ENCODE results near the gene TREX2. TPM values are rescaled to one million over a fixed set of nuclear protein-coding genes. Genes with fewer than 3 reads are reported as not detected.

The TREX2 gene
- total and polyA plus RNA-seq, 2 of the 8 experiments (the other 6 are each of a cell fraction or from before 2014, with no cell fraction given): 0.71 to 0.80 TPM

DNA sequence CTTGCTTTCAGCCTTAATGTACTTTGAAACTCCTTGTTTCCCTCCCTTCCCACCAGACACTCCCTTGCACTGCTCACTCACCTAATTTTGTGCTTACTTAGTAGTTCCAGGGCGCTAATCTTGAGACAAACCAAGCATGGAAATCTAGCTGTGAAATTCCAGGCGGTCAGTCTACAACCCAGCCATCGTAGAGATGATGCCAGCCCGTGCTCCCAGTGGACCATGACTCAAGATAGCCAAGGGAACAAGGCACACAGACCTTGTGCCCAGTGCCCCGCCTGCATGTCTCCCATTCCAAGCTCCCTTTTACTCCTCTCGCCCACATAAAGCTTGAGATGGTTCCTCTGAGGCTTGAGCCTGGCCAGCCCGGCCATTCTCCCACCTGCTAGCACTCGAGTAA, 11.1 kb downstream of the TREX2 start:
- no peaks in the 10 kb centered on the region for H4K20me1 ChIP-seq (replicated peaks in 1 of 2; ENCODE audit: control insufficient read depth in 1 of 2, insufficient read depth in 2 of 2, low read length in 2 of 2)
- no peak overlapping the region for H3K18ac ChIP-seq (ENCODE audit: extremely low read depth, low read length)
- H3K36me3 ChIP-seq (ENCODE audit: control insufficient read depth in 2 of 4, insufficient read depth in 4 of 4, low read length in 3 of 4): no peaks in the 10 kb centered on the region
- no peak overlapping the region for H4K91ac ChIP-seq (replicated peaks; ENCODE audit: insufficient read length, low read length)
- CTCF ChIA-PET (ENCODE audit: partially characterized antibody): interaction anchor here (1.0 to 1.5 kb wide), 3 partner anchors 11 to 18 kb away, joined by 3 to 4 read pairs (median 3); no protein-coding TSS in a partner anchor
- H3K23me2 ChIP-seq (ENCODE audit: low read depth, low read length): no peaks in the 10 kb centered on the region
- no peak overlapping the region for H3K4me3 ChIP-seq (ENCODE audit: extremely low read depth in 1 of 4, insufficient read depth in 2 of 4, low read depth in 3 of 4, low read length in 4 of 4)
- DNase-seq (ENCODE audit: low read depth in 1 of 2, low spot score in 2 of 2) (no peak), FAIRE-seq (no peak)
- H2BK5ac ChIP-seq (ENCODE audit: low read depth, low read length): no peak overlapping the region
- 80% methylated on average over 6 of the region's 8 CpGs; no CpG with 5 or more reads in 1 of the 2 experiments for WGBS, 2 experiments (ENCODE audit: extremely low coverage in 1 of 2, insufficient coverage in 1 of 2, insufficient read length in 1 of 2, insufficient replicate concordance in 2 of 2, low coverage in 1 of 2, low lambda C conversion rate in 2 of 2, missing lambda C conversion rate in 1 of 2)
- no peak overlapping the region for H3K4me2 ChIP-seq (ENCODE audit: insufficient read depth in 1 of 2, low read depth in 2 of 2, low read length in 2 of 2)
- H3K56ac ChIP-seq (replicated peaks; ENCODE audit: insufficient read length, low read depth, low read length): no peak overlapping the region
- no peak overlapping the region for H4K8ac ChIP-seq (ENCODE audit: extremely low read depth, insufficient read depth, low read length)
- no peaks in the 10 kb centered on the region for H3K27me3 ChIP-seq (replicated peaks in 1 of 4; ENCODE audit: control insufficient read depth in 3 of 4, extremely low read depth in 1 of 4, insufficient read depth in 3 of 4, low read length in 3 of 4)
- no peak overlapping the region for H3K23ac ChIP-seq (ENCODE audit: insufficient read length)
- TF ChIP-seq SAP30 (IDR thresholded peaks at IDR 0.05; ENCODE audit: insufficient read depth, insufficient replicate concordance, low read length) (no peak), HDAC6 (IDR thresholded peaks at IDR 0.05; ENCODE audit: low read depth, low read length) (no peak), SP4 (IDR thresholded peaks at IDR 0.05; ENCODE audit: low read length) (no peak)
- TF ChIP-seq, protein P1, sequence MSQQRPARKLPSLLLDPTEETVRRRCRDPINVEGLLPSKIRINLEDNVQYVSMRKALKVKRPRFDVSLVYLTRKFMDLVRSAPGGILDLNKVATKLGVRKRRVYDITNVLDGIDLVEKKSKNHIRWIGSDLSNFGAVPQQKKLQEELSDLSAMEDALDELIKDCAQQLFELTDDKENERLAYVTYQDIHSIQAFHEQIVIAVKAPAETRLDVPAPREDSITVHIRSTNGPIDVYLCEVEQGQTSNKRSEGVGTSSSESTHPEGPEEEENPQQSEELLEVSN (IDR thresholded peaks at IDR 0.05): no peak
- TF ChIP-seq, protein P2, sequence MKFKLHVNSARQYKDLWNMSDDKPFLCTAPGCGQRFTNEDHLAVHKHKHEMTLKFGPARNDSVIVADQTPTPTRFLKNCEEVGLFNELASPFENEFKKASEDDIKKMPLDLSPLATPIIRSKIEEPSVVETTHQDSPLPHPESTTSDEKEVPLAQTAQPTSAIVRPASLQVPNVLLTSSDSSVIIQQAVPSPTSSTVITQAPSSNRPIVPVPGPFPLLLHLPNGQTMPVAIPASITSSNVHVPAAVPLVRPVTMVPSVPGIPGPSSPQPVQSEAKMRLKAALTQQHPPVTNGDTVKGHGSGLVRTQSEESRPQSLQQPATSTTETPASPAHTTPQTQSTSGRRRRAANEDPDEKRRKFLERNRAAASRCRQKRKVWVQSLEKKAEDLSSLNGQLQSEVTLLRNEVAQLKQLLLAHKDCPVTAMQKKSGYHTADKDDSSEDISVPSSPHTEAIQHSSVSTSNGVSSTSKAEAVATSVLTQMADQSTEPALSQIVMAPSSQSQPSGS (IDR thresholded peaks at IDR 0.05; ENCODE audit: low read length): no peak
- H3K14ac ChIP-seq (ENCODE audit: insufficient read length): no peak overlapping the region
- no peak overlapping the region for H2BK20ac ChIP-seq (ENCODE audit: low read length)
- H3K9ac ChIP-seq (replicated peaks in 1 of 4; ENCODE audit: extremely low read depth in 1 of 4, low read depth in 3 of 4, low read length in 3 of 4): no peak overlapping the region
- no peak overlapping the region for H2BK12ac ChIP-seq (ENCODE audit: low read depth, low read length)
- no peak overlapping the region for H2AFZ ChIP-seq (ENCODE audit: low read length)
- POLR2A ChIA-PET (ENCODE audit: partially characterized antibody): interaction anchor here (2.0 kb wide), 1 partner anchor 9 kb away, joined by 6 read pairs; no protein-coding TSS in a partner anchor
- no peak overlapping the region for H2BK15ac ChIP-seq (ENCODE audit: low read length)
- no peak overlapping the region for H2BK120ac ChIP-seq (replicated peaks; ENCODE audit: low read depth, low read length)
- H4K5ac ChIP-seq (ENCODE audit: insufficient read length, low read depth, low read length): no peak overlapping the region
- no peaks in the 10 kb centered on the region for H3K79me1 ChIP-seq (ENCODE audit: low read depth, low read length)
- H2AK5ac ChIP-seq (ENCODE audit: low read depth, low read length): no peak overlapping the region
- H3K9me3 ChIP-seq (ENCODE audit: insufficient read depth in 2 of 2, low read depth in 1 of 2, low read length in 1 of 2): no peaks in the 10 kb centered on the region
- H3K4ac ChIP-seq (replicated peaks; ENCODE audit: insufficient read length, low read depth, low read length): no peak overlapping the region
- H3K4me1 ChIP-seq (replicated peaks in 1 of 4; ENCODE audit: control insufficient read depth in 3 of 4, insufficient read depth in 4 of 4, low read length in 3 of 4): no peaks in the 10 kb centered on the region
- H3K79me2 ChIP-seq (ENCODE audit: control insufficient read depth in 1 of 2, insufficient read depth in 2 of 2, low read length in 2 of 2): no peaks in the 10 kb centered on the region
- no peak overlapping the region for H3K27ac ChIP-seq (ENCODE audit: low read depth, low read length)

All from H1 (cell line).